Smooth muscle cell (in vitro differentiated cells): ENCODE measurements around the gene SHROOM3. TPM values are rescaled to one million over a fixed set of nuclear protein-coding genes. Genes with fewer than 3 reads are reported as not detected.

ENCODE experiments used
- DNase-seq: peaks from one replicate; lab custom pipeline; 2025; ENCODE audit not compliant: unreplicated experiment; lab: John Stamatoyannopoulos, UW
- H2AFZ ChIP-seq: fragments of 200-600 bp; sonication (generic); 2 replicates; pipeline ENCODE4 v1.6.0; 2016; ENCODE audit warnings: antibody characterized with exemption, low read depth, mild to moderate bottlenecking
- H3F3A ChIP-seq: fragments of 200-600 bp; sonication (generic); 2 replicates; pipeline ENCODE4 v1.6.0; 2017; ENCODE audit warnings: antibody characterized with exemption, low read depth
- H3K27ac ChIP-seq: fragments of 200-600 bp; sonication (generic); 2 replicates; pipeline ENCODE4 v1.5.1; 2016; ENCODE audit warnings: low read depth, mild to moderate bottlenecking
- H3K27me3 ChIP-seq: fragments of 200-600 bp; sonication (generic); 2 replicates; pipeline ENCODE4 v1.6.1; 2016; ENCODE audit warnings: low read depth, mild to moderate bottlenecking
- H3K36me3 ChIP-seq: fragments of 200-600 bp; sonication (generic); 2 replicates; pipeline ENCODE4 v1.5.1; 2016; ENCODE audit warnings: low read depth
- H3K4me1 ChIP-seq: fragments of 200-600 bp; sonication (generic); 2 replicates; pipeline ENCODE4 v1.5.1; 2016; ENCODE audit warnings: low read depth
- H3K4me2 ChIP-seq: fragments of 200-600 bp; sonication (generic); 2 replicates; pipeline ENCODE4 v1.6.0; 2016; ENCODE audit warnings: mild to moderate bottlenecking
- H3K4me3 ChIP-seq: fragments of 200-600 bp; sonication (generic); 2 replicates; pipeline ENCODE4 v1.5.1; 2016; ENCODE audit warnings: mild to moderate bottlenecking
- H3K79me2 ChIP-seq: fragments of 200-600 bp; sonication (generic); 2 replicates; pipeline ENCODE4 v1.6.0; 2016; ENCODE audit warnings: low read depth, mild to moderate bottlenecking
- H3K9ac ChIP-seq: fragments of 200-600 bp; sonication (generic); 2 replicates; pipeline ENCODE4 v1.6.0; 2016; ENCODE audit warnings: low read depth
- H3K9me3 ChIP-seq: fragments of 200-600 bp; sonication (generic); replicated peaks from 2 replicates; pipeline ENCODE4 v1.5.1; 2016; ENCODE audit warnings: low read depth
- H4K20me1 ChIP-seq: fragments of 200-600 bp; sonication (generic); 2 replicates; pipeline ENCODE4 v1.6.0; 2016; ENCODE audit warnings: low read depth
- CTCF ChIP-seq: fragments of 200-600 bp; sonication (generic); IDR thresholded peaks from 2 replicates; pipeline ENCODE4 v1.5.1; 2017; ENCODE audit warnings: borderline replicate concordance, mild to moderate bottlenecking, antibody characterized with exemption; ENCODE audit not compliant: insufficient read depth, poor library complexity, severe bottlenecking
- WGBS: methylation state at CpG from one replicate; pipeline ENCODE4 v1.1.7; 2016; ENCODE audit warnings: low lambda C conversion rate; 5-methylcytosine and 5-hydroxymethylcytosine counted together
- polyA plus RNA-seq: library from polyadenylated mRNA; unstranded; fragments of >200 nt; fragmentation: Nextera tagmentation; extraction: Ambion mirVana; gene quantifications from 2 replicates; pipeline ENCODE4 v1.2.1, GENCODE V29; 2016
- total RNA-seq: library from RNA; depleted of rRNA; stranded (reverse); fragments of >200 nt; gene quantifications from 2 replicates; pipeline ENCODE4 v1.2.3, GENCODE V29; 2014

Gene SHROOM3
- total and polyA plus RNA-seq, 2 experiments from 2014 or later, result 10.0 to 31.9 TPM

DNA sequence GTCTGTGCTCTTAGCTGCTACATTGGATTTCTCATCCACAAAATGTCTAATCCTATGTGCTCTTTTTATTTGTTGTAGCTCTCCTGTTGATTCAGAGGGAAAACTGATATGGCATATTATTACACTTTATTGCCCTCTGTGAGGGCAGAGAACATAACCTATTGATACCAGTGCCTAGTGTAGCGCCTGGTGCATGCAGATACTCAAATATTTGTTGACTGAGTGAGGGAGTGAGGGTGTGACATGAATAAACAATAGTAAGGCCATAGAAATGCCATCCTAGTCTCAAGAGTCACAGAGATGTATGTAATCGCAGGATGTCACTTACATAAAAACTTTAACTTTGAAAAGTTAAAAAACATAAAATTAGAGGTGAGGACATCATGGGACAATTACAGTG lies 159.1 kb downstream of the SHROOM3 start:
- H3K4me2 ChIP-seq, result no peak overlapping the region
- peaks cover 9% of the 10 kb centered on the region for H3F3A ChIP-seq
- no peaks in the 10 kb centered on the region for H4K20me1 ChIP-seq
- no peak overlapping the region for H3K27ac ChIP-seq
- H3K9ac ChIP-seq, result no peak overlapping the region
- H3K79me2 ChIP-seq, result peaks cover 7% of the 10 kb centered on the region
- H2AFZ ChIP-seq, result no peak overlapping the region
- TF ChIP-seq CTCF, result no peak
- WGBS, result 97% methylated on average over 2 of the region's 2 CpGs
- peaks cover 27% of the 10 kb centered on the region for H3K4me1 ChIP-seq
- DNase-seq, result no peak
- no peaks in the 10 kb centered on the region for H3K36me3 ChIP-seq
- H3K27me3 ChIP-seq, result no peaks in the 10 kb centered on the region
- no peaks in the 10 kb centered on the region for H3K9me3 ChIP-seq
- no peak overlapping the region for H3K4me3 ChIP-seq

DNA sequence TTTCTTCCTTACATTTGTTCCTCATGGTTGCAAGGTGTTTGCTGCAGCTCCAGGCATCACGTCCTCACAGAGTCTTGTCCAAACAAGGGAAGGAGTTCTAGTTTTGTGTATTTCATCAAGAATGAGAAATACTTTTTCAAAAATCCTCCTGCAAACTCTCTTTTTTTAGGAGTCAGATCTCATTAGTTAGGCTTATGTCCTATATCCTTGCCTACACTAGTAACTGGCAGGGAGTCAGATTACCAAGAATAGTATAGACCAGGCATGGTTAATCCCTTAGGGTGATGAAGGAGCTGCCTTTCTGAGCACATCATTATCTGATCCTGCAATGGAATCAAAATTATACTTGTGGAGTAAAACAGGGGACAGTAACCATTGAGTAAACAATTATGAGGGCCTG lies 160.4 kb downstream of the SHROOM3 start:
- no peak for TF ChIP-seq CTCF
- WGBS, result 100% methylated on average over 1 of the region's 1 CpG

GRCh38 chr4:76596713-76597112 lies 161.7 kb downstream of the SHROOM3 start:
- no peaks in the 10 kb centered on the region for H3K9me3 ChIP-seq

More for the DNA sequence above, 160.4 kb downstream of the SHROOM3 start:
- no peak overlapping the region for H3K9ac ChIP-seq
- no peak for DNase-seq
- H3F3A ChIP-seq, result no peaks in the 10 kb centered on the region
- H3K79me2 ChIP-seq, result peaks cover 13% of the 10 kb centered on the region
- H4K20me1 ChIP-seq, result no peaks in the 10 kb centered on the region
- no peak overlapping the region for H3K27ac ChIP-seq
- H2AFZ ChIP-seq, result no peak overlapping the region
- H3K27me3 ChIP-seq, result no peaks in the 10 kb centered on the region
- H3K4me2 ChIP-seq, result no peak overlapping the region
- no peaks in the 10 kb centered on the region for H3K36me3 ChIP-seq
- peaks cover 16% of the 10 kb centered on the region for H3K4me1 ChIP-seq
- no peak overlapping the region for H3K4me3 ChIP-seq
- H3K9me3 ChIP-seq, result no peaks in the 10 kb centered on the region

More at GRCh38 chr4:76596713-76597112, 161.7 kb downstream of the SHROOM3 start:
- Histone ChIP-seq H4K20me1 (no peaks in the 10 kb centered on the region), H3K9ac (no peak overlapping the region), H3K4me1 (peaks cover 8% of the 10 kb centered on the region), H3K36me3 (no peaks in the 10 kb centered on the region), H3F3A (no peaks in the 10 kb centered on the region), H3K27ac (no peak overlapping the region), H3K4me2 (no peak overlapping the region), H2AFZ (no peak overlapping the region), H3K27me3 (no peaks in the 10 kb centered on the region), H3K79me2 (peaks cover 13% of the 10 kb centered on the region), H3K4me3 (no peak overlapping the region)
- DNase-seq, result no peak
- 96% methylated on average over 5 of the region's 5 CpGs for WGBS
- no peak for TF ChIP-seq CTCF
